Activated CD4-positive, alpha-beta T cell treated with anti-CD3 and anti-CD28 coated beads, Interleukin-2, amount 10 ng/mL, durations not matched to agents 24 days and 14 days (primary cell): ENCODE results near the gene PPP1R15B. TPM values are rescaled to one million over a fixed set of nuclear protein-coding genes. Genes with fewer than 3 reads are reported as not detected.

Experiments
- DNase-seq: peaks from one replicate; pipeline ENCODE4 v3.0.0; 2022
- H3K27ac Mint-ChIP-seq: one replicate; pipeline ENCODE4 v1.8.0; 2022; ENCODE audit warnings: mild to moderate bottlenecking, mixed read lengths
- H3K27me3 Mint-ChIP-seq: one replicate; pipeline ENCODE4 v1.8.0; 2022; ENCODE audit warnings: mixed read lengths
- H3K36me3 Mint-ChIP-seq: one replicate; pipeline ENCODE4 v1.8.0; 2022; ENCODE audit warnings: low read depth, mild to moderate bottlenecking, mixed read lengths
- H3K4me1 Mint-ChIP-seq: one replicate; pipeline ENCODE4 v1.8.0; 2021; ENCODE audit warnings: mixed read lengths
- H3K4me3 Mint-ChIP-seq: one replicate; pipeline ENCODE4 v1.8.0; 2022; ENCODE audit warnings: mild to moderate bottlenecking, moderate library complexity, mixed read lengths
- H3K9me3 Mint-ChIP-seq: one replicate; pipeline ENCODE4 v1.8.0; 2021; ENCODE audit warnings: mixed read lengths
- intact Hi-C: fragments of 100-400 bp; cut with micrococcal nuclease; formaldehyde crosslinking; loops from one replicate; pipeline ENCODE4 v1.15.1; 2023
- total RNA-seq: library from RNA; stranded (reverse); gene quantifications from 2 replicates; pipeline ENCODE4 v1.2.3, GENCODE V29; 2022

The PPP1R15B gene
- total RNA-seq, 1 donor from 2014 or later: 70.9 TPM

DNA sequence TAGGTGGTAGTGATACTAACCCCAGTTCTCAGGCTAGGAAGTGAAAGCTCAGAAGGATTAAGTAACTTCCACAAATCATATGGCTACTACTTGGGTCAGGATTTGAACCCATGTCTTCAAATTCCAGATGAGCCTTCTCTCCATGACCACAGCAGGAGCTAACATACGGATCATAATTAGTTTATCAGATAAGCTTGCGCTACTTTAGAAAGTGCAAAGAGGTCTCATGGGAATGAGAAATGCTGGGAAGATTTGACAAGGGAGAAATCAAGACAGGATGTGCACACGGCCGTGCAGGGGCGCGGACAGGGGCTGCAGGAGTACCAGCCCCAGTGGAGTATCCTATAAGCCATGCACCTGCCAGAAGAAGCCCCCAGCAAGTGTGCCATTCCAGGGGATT, 57.0 kb downstream of the PPP1R15B start:
- Mint-ChIP-seq H3K27ac (no peak overlapping the region), H3K9me3 (no peaks in the 10 kb centered on the region), H3K36me3 (no peaks in the 10 kb centered on the region), H3K27me3 (peaks cover 11% of the 10 kb centered on the region), H3K4me3 (no peak overlapping the region), H3K4me1 (peaks cover 3% of the 10 kb centered on the region)
- intact Hi-C loops: no loop called here
- DNase-seq: no peak

Other genes with a start within 250 kb of the PPP1R15B start
- gene REN, start 245.5 kb downstream of the PPP1R15B start, total RNA-seq: not detected in 2 replicates
- gene KISS1, start 215.3 kb downstream of the PPP1R15B start, total RNA-seq: not detected in 2 replicates
- gene GOLT1A, start 197.8 kb downstream of the PPP1R15B start, total RNA-seq: not detected in 2 replicates
- 0.07 and 0.47 TPM in 2 replicates for gene PLEKHA6, start 51.9 kb downstream of the PPP1R15B start, total RNA-seq
- gene PIK3C2B, start 83.0 kb upstream of the PPP1R15B start, total RNA-seq: 22.7 and 23.6 TPM in 2 replicates
- 81.5 and 85.5 TPM in 2 replicates for gene MDM4, start 104.6 kb upstream of the PPP1R15B start, total RNA-seq